ENCODE results near the gene CMTM7.
"Not testable (repeated sequence)": the region's sequence is repeated elsewhere in the genome, so short reads cannot be mapped to it uniquely, and the experiment has no call there.

Gene CMTM7

GRCh38 chr3:32383136-32383711 lies 8.4 kb upstream of the CMTM7 start:
- DNase-seq, result no peak

GRCh38 chr3:32384938-32385337 lies 6.7 kb upstream of the CMTM7 start:
- no peak for DNase-seq

GRCh38 chr3:32387512-32387911 lies 4.1 kb upstream of the CMTM7 start:
- no peak for DNase-seq

- DNase-seq, result not testable (repeated sequence)
These were observed 2.1 kb upstream of the CMTM7 start for GRCh38 chr3:32389577-32389976.

GRCh38 chr3:32392536-32393302 lies 1.1 kb downstream of the CMTM7 start:
- DNase-seq, result peak; percentile 37 to 39

GRCh38 chr3:32395496-32395895 lies 3.8 kb downstream of the CMTM7 start:
- no peak for DNase-seq

DNA sequence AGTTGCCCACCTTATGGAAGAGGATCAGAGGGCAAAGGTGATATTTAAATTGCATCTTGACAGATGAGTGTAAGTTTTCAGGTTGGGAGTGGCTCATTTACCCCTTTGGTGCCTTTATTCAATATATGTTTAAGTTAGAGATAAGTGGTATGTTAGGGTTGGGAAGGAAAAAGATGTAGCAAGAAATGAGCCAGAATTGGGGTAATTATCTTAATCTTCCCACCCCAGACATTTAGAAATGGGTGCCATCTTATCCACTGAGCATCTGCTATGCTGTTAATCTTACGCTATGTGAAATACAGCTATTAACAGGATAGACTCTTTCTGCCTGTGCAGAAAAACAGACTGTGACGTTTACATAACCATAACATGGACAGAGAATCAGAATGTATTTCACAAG lies 6.3 kb downstream of the CMTM7 start:
- no peak for DNase-seq

DNA sequence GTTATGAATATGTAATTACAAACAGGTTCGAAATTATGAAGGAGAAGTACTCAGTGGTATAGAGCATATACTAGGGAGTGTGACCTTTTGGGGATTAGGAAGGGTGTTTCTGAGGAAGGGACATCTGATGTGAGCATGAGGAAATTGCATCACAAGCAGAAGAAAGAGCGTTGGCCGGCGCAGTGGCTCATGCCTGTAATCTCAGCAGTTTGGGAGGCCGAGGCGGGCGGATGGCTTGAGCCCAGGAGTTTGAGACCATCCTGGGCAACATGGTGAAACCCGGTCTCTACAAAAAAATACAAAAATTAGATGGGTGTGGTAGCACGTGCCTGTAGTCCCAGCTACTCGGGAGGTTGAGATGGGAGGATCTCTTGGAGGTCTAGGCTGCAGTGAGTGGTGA lies 6.9 kb downstream of the CMTM7 start:
- DNase-seq, result no peak

GRCh38 chr3:32399030-32399620 lies 7.5 kb downstream of the CMTM7 start:
- peak in 1 of 2 donors; percentile 52 for DNase-seq

GRCh38 chr3:32401126-32401525 lies 9.5 kb downstream of the CMTM7 start:
- DNase-seq, result no peak

GRCh38 chr3:32401556-32402081 lies 10.0 kb downstream of the CMTM7 start:
- DNase-seq, result peak; percentile 62

GRCh38 chr3:32403663-32404062 lies 12.0 kb downstream of the CMTM7 start:
- no peak for DNase-seq

DNA sequence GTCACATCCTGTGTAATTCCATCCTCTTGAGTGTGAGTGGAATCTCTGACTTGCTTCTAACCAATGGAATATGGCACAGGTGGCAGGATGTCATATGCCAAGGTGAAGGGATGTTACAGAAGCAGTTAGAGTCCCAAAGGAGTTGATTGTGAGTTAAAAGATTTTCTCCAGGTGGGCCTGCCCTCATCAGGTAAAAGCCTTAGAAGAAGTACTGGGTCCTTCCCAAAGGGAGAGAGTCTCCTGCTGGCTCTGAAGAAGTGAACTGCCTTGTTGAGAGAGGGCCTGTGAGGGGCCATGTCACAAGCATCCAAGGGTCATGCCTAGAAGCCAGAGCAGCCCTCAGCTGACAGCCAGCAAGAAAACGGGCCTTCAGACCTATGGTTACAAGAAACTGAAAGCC lies 13.1 kb downstream of the CMTM7 start:
- DNase-seq, result no peak

DNA sequence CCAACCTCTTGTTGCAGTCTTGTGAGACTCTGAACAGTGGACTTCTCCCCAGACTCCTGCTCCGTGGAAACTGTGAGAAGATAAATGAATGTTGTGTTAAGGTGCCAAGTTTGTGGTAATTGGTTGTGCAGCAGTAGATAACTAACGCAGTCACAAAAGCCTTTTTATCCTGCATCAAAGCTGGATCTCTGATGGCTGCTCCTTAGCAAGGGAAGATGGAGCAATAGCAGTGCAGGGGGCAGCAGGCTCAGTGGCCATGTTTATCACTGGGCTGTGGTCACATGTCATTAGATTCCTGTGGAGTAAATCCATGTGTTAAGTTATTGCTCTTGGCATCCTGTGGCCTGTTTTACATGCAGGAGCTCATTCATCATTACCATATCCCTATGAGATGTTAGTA lies 13.5 kb downstream of the CMTM7 start:
- no peak for DNase-seq

GRCh38 chr3:32405711-32406323 lies 14.2 kb downstream of the CMTM7 start:
- DNase-seq, result no peak

GRCh38 chr3:32406486-32407408 lies 15.1 kb downstream of the CMTM7 start:
- DNase-seq, result no peak

DNA sequence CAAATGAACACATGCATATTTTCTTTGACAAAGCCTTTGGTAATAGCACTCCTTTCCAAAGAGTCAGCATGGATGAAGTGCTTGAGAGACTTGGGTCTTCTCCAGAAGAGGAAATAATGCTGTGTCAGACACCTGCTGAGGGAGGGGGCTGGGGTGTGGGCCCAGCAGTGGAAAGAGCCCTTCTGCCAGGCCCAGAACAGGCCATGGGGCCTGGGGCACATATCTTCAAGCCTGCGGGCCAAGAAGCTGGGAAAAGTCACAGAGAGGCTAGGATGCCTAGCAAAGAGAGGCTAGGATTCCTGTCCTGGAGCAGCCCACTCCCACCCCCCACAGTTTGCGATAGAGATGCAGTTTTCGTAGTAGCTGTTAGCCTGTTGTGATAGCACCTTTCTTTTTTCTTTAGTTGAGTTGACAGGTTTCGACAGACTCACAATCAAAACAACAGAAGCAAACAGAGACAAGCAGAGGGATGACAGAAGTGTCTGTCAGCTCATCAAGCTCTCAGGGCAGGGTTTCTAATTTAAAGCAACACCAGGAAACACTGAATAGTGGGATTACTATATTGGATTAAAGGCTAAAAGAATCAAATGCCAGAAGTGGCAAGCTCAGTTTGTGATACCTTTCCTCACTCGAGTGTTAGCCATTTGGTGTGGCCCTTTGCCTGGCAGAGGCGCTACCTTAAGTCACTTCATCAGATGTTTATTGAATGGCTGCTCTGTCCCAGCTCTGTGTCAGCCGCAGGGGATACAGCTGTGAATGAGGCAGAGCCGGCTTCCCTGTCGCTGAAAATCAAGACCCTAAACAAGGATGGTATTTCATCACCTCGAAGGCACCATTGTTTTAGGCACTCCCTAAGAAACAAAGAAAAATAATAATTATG lies 19.0 kb downstream of the CMTM7 start:
- no peak for DNase-seq

DNA sequence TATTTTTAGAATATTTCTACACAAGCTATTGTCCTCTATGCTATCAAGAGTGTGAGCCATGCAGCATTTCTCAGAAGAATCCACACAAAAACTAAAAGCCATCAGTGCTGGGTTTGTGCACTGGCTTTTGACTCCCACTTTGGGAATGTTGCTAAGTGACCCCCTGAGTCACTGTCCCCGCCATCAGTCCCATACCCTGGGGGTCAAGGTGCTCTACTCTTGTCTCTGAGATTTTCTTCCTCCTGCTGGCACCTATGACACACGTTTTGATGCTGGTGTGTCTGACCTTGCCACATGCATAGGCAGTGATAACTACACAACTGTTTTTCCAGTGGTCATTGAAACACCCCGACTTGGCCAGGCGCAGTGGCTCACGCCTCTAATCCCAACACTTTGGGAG lies 19.8 kb downstream of the CMTM7 start:
- no peak for DNase-seq

GRCh38 chr3:32412887-32413286 lies 21.2 kb downstream of the CMTM7 start:
- no peak for DNase-seq

DNA sequence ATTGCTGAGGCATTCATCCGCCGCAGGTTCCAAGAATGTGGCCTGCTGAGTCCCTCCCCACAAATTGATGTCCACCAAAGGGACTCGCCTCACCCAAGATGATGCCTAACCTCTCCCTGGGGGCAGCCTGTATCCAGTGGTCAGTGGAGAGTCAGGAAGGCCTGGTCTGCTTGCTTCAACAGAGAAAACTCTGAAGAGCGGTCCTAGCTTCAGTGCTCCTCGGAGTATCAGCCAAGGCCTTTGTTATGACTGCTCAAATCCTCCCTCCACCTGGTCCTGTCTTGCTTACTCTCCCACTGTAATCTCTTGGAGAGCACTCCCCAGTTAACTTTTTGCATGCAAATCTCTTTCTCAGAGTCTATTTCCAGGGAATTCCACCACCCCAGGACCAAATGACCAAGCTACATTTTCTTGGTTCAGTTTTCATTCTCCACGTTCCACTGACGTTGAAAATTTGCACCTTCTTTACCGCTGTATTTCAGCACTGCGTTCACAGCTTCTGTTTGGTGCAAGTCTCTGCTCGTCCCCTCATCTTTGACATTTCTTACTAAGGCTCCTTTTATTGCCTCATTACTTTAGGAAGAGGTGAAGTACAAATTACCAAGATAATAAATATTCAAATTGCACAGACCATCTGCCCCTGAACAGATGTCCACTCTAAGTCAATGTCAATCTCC lies 22.3 kb downstream of the CMTM7 start:
- no peak for DNase-seq
